Measurements from ENCODE around the gene YLPM1.

GRCh38 chr14:74875204-74875603, 112.1 kb downstream of the YLPM1 start:
- TF ChIP-seq POLR2A (IDR thresholded peaks at IDR 0.05) (no peak), CTCF (IDR thresholded peaks at IDR 0.05) (no peak)
